Adrenal gland (tissue), 5 donors: ENCODE measurements around the gene ATF6.

Source experiments
- CTCF ChIP-seq, 6 experiments: fragments of 450-650 bp in 4 of 6; fragments of 200-600 bp in 2 of 6; sonication (generic) in 1 of 6; IDR thresholded peaks; 1 replicate in 5 of 6; 2 replicates in 1 of 6; pipeline versions ENCODE4 v1.5.1 to v1.8.0; 2016 to 2021; ENCODE audit warnings: antibody characterized with exemption in 6 of 6, mild to moderate bottlenecking in 2 of 6, moderate library complexity in 1 of 6
- POLR2A ChIP-seq, 2 donors: fragments of 450-650 bp; IDR thresholded peaks; one replicate each; pipeline ENCODE4 v1.6.1; 2017; ENCODE audit warnings: antibody characterized with exemption in 2 of 2, mild to moderate bottlenecking in 2 of 2, moderate library complexity in 1 of 2
- donor health status: DM: no; HTN: no; CAD: no.

DNA sequence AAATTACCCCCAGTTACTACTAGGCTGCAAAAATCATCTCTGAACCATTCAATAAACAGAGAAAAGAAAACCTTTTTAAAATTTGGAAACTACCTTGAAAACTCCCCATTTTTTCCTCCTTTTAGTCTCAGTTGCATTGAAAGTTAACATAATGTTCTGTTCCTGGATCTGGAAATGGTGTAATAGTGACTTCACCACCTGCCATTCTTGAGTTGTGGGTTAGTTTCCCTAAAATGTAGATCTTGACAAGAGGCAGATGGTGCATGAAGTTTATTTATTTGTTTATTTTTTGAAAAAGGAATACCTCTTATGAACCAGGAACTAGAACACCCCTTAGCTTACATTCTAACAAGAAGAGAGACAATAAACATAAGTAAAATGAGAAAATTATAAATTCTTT, 72.8 kb downstream of the ATF6 start:
- TF ChIP-seq POLR2A (IDR thresholded peaks at IDR 0.05): no peak
- no peak for TF ChIP-seq CTCF (IDR thresholded peaks at IDR 0.05)
